Activated CD8-positive, alpha-beta memory T cell treated with anti-CD3 and anti-CD28 coated beads, Interleukin-2, amount 50 U/mL, for 1 hour (primary cell): ENCODE measurements around the gene UBE3B.

Source experiments
- DNase-seq: peaks from one replicate; pipeline ENCODE4 v3.0.0-alpha.2; 2020; ENCODE audit errors: extremely low read depth

Gene UBE3B

GRCh38 chr12:109494348-109494881 lies 17.0 kb downstream of the UBE3B start:
- no peak for DNase-seq

GRCh38 chr12:109495012-109495411 lies 17.6 kb downstream of the UBE3B start:
- DNase-seq: no peak

- no peak for DNase-seq
These were observed 18.9 kb downstream of the UBE3B start for GRCh38 chr12:109496306-109496705.

GRCh38 chr12:109497675-109498074 lies 20.2 kb downstream of the UBE3B start:
- no peak for DNase-seq

- no peak for DNase-seq
These were observed 23.2 kb downstream of the UBE3B start for GRCh38 chr12:109500406-109501185.

GRCh38 chr12:109501299-109501698 lies 23.9 kb downstream of the UBE3B start:
- no peak for DNase-seq

GRCh38 chr12:109502332-109502731 lies 24.9 kb downstream of the UBE3B start:
- DNase-seq: no peak

DNA sequence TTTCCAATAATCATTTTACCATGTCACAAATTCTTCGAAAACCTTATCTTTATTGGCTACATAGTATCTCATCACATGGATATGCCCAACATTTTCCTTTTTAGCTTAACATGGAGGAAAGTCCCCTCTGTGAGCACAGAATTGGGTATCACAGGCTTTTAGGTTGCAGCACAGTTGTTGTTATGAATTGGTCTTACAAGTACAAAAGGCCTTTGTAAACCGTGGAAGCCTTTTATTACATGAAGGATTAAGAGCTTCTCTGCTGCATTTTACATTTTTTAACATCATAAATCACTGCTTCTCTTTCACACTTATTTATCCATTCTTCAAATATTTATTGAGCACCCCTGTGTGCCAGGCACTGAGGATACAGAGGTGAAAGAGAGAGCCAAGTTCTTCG lies 26.2 kb downstream of the UBE3B start:
- DNase-seq: no peak

DNA sequence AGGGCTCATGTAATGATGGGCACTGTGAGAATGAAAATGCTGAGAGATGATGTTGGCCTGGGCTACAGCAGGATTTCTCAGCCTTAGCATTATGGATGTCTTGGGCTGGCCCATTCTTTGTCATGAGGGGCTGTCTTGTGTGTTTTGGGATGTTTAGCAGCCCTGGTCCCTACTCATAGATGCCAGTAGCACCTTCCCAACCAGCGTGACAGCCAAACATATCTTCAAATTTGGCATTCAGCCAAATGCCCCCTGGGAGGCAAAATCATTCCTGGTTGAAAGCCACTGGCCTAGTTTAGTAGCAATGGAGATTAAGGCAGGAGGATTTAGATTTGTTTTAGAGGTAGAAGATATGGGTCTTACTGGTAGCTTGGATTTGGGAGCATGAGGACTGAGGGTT lies 26.6 kb downstream of the UBE3B start:
- DNase-seq: no peak

- no peak for DNase-seq
These were observed 32.8 kb downstream of the UBE3B start for GRCh38 chr12:109510196-109510595.

DNA sequence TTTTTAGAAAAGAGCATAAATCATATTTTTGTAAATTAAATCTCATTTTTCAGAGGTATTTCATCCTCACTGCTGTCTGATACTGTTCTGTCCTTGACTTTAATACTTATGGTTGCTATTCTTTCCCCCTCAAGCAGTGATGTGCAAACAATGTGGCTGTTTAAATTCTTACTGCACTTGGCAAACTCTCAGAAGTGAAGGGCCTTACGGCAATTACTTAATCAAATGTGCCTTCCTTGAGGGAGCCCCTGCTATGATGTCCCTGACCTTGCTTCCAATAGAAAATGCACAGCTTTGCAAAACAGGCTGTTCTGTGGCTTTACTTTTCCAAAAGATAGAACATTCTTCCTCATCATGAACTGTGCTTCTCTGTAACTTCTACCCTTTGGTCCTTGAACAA lies 35.2 kb downstream of the UBE3B start:
- DNase-seq: no peak

GRCh38 chr12:109513051-109513450 lies 35.6 kb downstream of the UBE3B start:
- DNase-seq: no peak

DNA sequence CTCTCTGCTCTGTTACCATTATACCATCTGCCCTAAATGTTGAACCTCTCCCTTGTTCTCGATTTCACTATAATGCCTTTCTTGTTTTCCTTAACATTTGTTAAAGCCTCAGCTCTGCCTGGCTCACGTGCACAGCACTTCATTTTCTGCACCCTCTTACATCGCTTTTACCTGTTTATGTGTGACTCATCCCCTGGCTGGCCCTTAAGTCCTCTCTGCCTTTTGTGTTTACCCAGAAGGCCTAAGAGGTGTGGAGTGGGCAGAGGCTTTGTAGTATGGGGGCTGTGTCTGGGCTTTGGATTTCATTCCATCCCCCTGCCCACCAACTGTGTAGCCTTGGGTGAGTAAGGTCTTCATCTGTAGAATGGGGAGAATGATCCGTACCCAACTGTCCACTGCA lies 36.5 kb downstream of the UBE3B start:
- DNase-seq: no peak

- no peak for DNase-seq
These were observed 40.2 kb downstream of the UBE3B start for GRCh38 chr12:109517619-109518018.

- no peak for DNase-seq
These were observed 41.6 kb downstream of the UBE3B start for GRCh38 chr12:109518820-109519665.

- DNase-seq: no peak
These were observed 42.4 kb downstream of the UBE3B start for GRCh38 chr12:109519787-109520186.

GRCh38 chr12:109521831-109522230 lies 44.4 kb downstream of the UBE3B start:
- no peak for DNase-seq

DNA sequence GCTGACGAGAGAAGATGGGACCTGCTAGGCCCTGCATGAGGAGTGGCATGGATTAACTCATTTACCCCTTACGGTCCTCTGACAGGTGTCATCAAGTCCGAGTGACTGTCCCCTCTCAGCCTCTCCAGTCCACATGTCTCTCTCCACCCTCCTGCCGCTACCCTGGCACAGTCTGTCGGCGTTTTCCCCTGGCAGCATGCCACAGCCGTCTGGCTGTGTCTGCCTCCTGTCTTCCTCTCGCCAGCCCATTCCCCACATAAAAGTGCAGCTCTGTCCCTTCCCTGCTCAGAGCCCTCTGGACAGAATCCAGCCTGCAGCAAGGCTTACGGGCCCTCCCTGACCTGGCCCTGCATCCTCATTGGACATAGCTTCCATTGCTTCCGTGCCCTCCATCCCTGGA lies 45.6 kb downstream of the UBE3B start:
- DNase-seq: no peak

DNA sequence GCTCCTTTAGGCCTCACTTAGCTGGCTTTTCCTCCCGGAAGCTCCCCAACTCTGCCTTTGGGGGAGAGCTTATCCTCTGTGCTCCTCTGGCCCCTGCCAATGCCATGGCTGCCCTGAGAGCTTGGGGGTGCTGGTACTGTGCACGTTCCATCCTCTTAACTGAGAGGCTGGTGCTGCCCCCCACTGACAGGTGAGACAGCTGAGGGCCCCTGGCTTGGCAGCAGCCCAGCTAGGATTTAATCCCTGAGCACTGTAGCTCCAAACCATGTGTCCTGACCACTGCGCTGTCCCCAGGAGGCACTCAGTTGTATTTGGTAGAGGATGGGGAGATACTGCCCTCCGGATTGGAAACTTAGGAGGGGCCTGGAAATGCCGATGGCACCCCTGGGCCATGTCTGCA lies 46.1 kb downstream of the UBE3B start:
- no peak for DNase-seq

DNA sequence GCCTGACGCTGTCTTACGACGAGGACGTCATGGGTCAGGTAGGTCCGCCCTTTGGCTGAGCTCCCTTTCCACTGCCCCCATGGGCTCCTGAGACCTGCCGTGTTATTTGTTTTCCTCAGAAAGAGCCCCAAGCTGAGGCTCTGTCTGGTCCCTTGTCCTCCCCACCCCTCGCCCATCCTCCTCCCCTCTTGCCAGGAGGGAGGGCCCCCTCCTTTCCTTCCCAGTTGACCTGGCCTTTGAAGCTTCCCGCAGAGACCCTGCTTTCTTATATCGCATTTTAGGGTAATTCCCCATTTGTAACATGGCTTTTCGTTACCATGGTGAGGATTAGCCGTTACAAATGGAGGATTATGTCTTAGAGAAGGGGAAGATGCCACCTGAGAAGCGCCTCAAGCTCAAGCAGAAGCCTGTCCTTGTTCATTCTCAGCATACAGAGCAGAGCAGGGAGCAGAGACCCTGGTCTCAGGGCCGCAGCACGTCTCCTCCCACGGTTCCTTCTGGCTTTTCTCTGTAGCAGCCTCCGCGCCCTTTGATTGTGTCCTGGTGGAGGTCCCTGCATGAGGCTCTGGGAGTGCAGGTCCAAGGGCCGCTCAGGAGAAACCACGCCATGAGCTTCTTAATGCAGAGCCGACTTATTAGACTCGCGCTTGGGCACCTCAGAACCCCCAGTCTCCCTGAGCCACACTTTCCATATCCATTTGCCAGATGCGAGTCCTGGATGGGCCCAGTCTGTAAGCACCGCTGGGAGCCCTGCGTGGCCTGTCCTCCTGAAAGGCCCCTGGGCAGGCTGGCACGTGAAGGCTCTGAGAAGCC lies 47.2 kb downstream of the UBE3B start:
- DNase-seq: no peak

DNA sequence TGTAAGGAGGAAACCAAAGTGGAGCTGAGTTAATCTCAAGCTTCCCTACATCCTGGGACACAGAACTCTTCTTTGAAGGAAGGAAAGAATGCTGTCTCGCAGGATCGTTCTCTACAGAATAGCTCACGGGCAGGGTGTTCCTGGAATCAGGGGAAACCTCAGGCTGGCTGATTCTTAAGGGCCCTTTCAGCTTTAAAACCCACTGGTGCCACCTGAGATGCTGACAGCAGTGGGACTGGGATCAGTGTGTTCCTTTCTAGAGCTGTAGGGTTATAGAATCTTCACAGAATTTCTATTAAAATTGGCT lies 47.8 kb downstream of the UBE3B start:
- no peak for DNase-seq

DNA sequence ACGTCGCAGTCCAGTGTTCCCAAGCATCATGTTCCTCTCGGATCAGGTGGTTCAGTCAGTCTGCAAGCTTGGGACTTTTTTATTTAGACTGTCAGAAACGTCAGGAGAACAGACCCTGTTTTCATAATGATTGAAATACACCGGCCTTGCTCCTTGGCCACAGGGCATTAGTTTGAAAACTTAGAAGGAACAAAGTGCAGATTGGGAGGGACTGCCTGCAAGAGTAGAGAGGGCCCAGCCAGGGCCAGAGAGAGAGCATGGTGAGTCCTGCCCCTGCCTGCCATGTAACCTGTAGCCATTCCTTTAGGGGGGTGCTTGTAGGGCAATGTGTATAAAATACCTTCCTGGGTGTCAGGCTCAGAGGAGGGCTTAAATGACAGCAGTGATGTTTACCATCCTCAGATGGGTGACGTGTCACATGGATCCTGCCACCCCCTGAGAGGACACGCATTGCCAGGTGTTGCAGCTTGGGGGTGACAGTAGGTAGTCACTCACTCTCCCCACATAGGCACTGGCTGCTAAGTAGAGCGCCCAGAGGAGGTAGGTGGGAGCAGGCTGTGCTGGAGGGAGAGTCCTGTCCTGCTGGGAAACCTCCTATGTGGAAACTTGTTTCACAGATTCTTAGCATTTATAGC lies 50.2 kb downstream of the UBE3B start:
- DNase-seq: no peak
